Colonic mucosa (tissue), 4 donors: ENCODE data around the gene RCAN1. TPM values are rescaled to one million over a fixed set of nuclear protein-coding genes. Genes with fewer than 3 reads are reported as not detected.

ENCODE experiments used
- DNase-seq: peaks from one replicate; pipeline ENCODE4 v3.0.0-alpha.2; 2020
- H3K27ac ChIP-seq: fragments of 200-600 bp; one replicate; pipeline ENCODE4 v1.8.0; 2021
- H3K27me3 ChIP-seq: fragments of 200-600 bp; one replicate; pipeline ENCODE4 v1.8.0; 2021
- H3K36me3 ChIP-seq: fragments of 200-600 bp; one replicate; pipeline ENCODE4 v1.8.0; 2021
- H3K4me1 ChIP-seq: fragments of 200-600 bp; one replicate; pipeline ENCODE4 v1.8.0; 2021; ENCODE audit warnings: mild to moderate bottlenecking
- H3K4me3 ChIP-seq: fragments of 200-600 bp; one replicate; pipeline ENCODE4 v1.8.0; 2021
- H3K9ac ChIP-seq, 2 donors: one replicate each; pipeline ENCODE4 v1.7.0; 2013; ENCODE audit warnings: control low read depth in 2 of 2, low read depth in 2 of 2, low read length in 2 of 2
- H3K9me3 ChIP-seq: fragments of 200-600 bp; one replicate; pipeline ENCODE4 v1.8.0; 2021
- CTCF ChIP-seq: fragments of 200-600 bp; IDR thresholded peaks from one replicate; pipeline ENCODE4 v1.8.0; 2022; ENCODE audit warnings: antibody characterized with exemption, mild to moderate bottlenecking
- intact Hi-C: fragments of 100-400 bp; cut with DNase I; formaldehyde crosslinking; loops from one replicate; pipeline ENCODE4 v1.14.1; 2022
- total RNA-seq, 2 donors: library from RNA; stranded (reverse); fragmentation: NEBNext Ultra II Directional in 1 of 2; extraction: Animal tissue kit (Norgen Biotek cat#: 25700) in 1 of 2; gene quantifications; one replicate each; pipeline ENCODE4 v1.2.1, GENCODE V29; 2021
- donor health status: healthy.
- donor health status: DM: no; HTN: no; CAD: no.
- donor health status: DM: no; HTN: no; CAD: no.

Gene RCAN1
- total RNA-seq, 2 donors from 2014 or later, result 38.0 to 68.7 TPM

GRCh38 chr21:34613679-34614627 is 960 bp downstream of the RCAN1 start:
- TF ChIP-seq CTCF, result no peak
- Histone ChIP-seq H3K9me3 (no peaks in the 10 kb centered on the region), H3K4me3 (peak overlapping the region; percentile 73), H3K27me3 (no peaks in the 10 kb centered on the region), H3K36me3 (no peaks in the 10 kb centered on the region), H3K4me1 (no peaks in the 10 kb centered on the region), H3K9ac (peak overlapping the region; percentile 4 to 84), H3K27ac (no peak overlapping the region)
- intact Hi-C loops, result no loop called here
- no peak for DNase-seq

GRCh38 chr21:34612557-34612956 is 2.4 kb downstream of the RCAN1 start:
- intact Hi-C loops, result no loop called here
- no peaks in the 10 kb centered on the region for H3K9me3 ChIP-seq
- H3K4me1 ChIP-seq, result no peaks in the 10 kb centered on the region
- H3K27ac ChIP-seq, result no peak overlapping the region
- no peak for TF ChIP-seq CTCF
- H3K9ac ChIP-seq, result no peak overlapping the region
- no peaks in the 10 kb centered on the region for H3K27me3 ChIP-seq
- no peak for DNase-seq
- H3K36me3 ChIP-seq, result no peaks in the 10 kb centered on the region
- H3K4me3 ChIP-seq, result no peak overlapping the region

GRCh38 chr21:34612056-34612455 is 2.9 kb downstream of the RCAN1 start:
- Histone ChIP-seq H3K4me1 (no peaks in the 10 kb centered on the region), H3K9ac (no peak overlapping the region), H3K4me3 (no peak overlapping the region), H3K36me3 (no peaks in the 10 kb centered on the region), H3K9me3 (no peaks in the 10 kb centered on the region), H3K27me3 (no peaks in the 10 kb centered on the region), H3K27ac (no peak overlapping the region)
- no peak for TF ChIP-seq CTCF
- intact Hi-C loops, result no loop called here
- DNase-seq, result no peak

GRCh38 chr21:34611528-34611927 is 3.4 kb downstream of the RCAN1 start:
- no peaks in the 10 kb centered on the region for H3K4me1 ChIP-seq
- intact Hi-C loops, result no loop called here
- no peaks in the 10 kb centered on the region for H3K36me3 ChIP-seq
- no peak overlapping the region for H3K9ac ChIP-seq
- H3K27ac ChIP-seq, result no peak overlapping the region
- no peak for TF ChIP-seq CTCF
- no peaks in the 10 kb centered on the region for H3K27me3 ChIP-seq
- H3K9me3 ChIP-seq, result no peaks in the 10 kb centered on the region
- H3K4me3 ChIP-seq, result no peak overlapping the region
- no peak for DNase-seq

GRCh38 chr21:34609933-34610549 is 4.9 kb downstream of the RCAN1 start:
- Histone ChIP-seq H3K27me3 (no peaks in the 10 kb centered on the region), H3K9ac (no peak overlapping the region), H3K4me1 (no peaks in the 10 kb centered on the region), H3K4me3 (no peak overlapping the region), H3K27ac (no peak overlapping the region), H3K9me3 (no peaks in the 10 kb centered on the region), H3K36me3 (no peaks in the 10 kb centered on the region)
- DNase-seq, result peak; percentile 1
- TF ChIP-seq CTCF, result no peak
- intact Hi-C loops, result no loop called here
